SK-N-MC (cell line): Measurements from ENCODE around the gene MRAS.

Source experiments
- EZH2 ChIP-seq: fragments of 200-600 bp; sonication (generic); IDR thresholded peaks from one replicate; pipeline ENCODE4 v1.6.1; 2017; ENCODE audit warnings: antibody characterized with exemption
- POLR2AphosphoS5 ChIP-seq: IDR thresholded peaks from 2 replicates; pipeline ENCODE4 v1.6.1; 2012; ENCODE audit warnings: mild to moderate bottlenecking, low read depth, low read length, borderline replicate concordance

DNA sequence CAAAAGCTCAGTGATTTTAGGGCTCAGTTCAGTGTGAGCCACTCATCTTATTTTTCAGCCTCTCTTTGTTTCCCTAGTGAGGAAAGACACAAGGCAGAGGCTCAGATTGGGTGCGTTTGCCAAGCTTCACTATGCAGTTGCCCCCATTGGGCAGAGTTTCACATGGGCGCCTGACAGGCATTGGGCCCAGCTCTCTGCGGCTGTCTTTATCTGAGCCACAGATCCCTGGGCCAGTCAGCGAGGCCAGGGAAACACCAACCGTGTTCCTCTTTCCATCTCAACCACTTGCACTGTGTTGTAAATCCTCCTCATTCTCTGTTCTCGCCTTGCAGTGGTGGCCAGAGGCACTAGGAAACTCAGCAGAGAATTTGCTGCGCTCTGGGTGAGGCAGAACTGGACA lies 96.9 kb downstream of the MRAS start:
- no peak for TF ChIP-seq POLR2AphosphoS5
- TF ChIP-seq EZH2 = no peak
